GM19395 (cell line): ENCODE results near the gene STK16.
"Not testable (repeated sequence)": the region's sequence is repeated elsewhere in the genome, so short reads cannot be mapped to it uniquely, and the experiment has no call there.

Source experiments
- ATAC-seq: cut with Tn5 transposase; IDR thresholded peaks from one replicate; pipeline ENCODE4 v1.9.1; 2021; ENCODE audit warnings: mild to moderate bottlenecking, moderate library complexity; ENCODE audit not compliant: unreplicated experiment

The STK16 gene

DNA sequence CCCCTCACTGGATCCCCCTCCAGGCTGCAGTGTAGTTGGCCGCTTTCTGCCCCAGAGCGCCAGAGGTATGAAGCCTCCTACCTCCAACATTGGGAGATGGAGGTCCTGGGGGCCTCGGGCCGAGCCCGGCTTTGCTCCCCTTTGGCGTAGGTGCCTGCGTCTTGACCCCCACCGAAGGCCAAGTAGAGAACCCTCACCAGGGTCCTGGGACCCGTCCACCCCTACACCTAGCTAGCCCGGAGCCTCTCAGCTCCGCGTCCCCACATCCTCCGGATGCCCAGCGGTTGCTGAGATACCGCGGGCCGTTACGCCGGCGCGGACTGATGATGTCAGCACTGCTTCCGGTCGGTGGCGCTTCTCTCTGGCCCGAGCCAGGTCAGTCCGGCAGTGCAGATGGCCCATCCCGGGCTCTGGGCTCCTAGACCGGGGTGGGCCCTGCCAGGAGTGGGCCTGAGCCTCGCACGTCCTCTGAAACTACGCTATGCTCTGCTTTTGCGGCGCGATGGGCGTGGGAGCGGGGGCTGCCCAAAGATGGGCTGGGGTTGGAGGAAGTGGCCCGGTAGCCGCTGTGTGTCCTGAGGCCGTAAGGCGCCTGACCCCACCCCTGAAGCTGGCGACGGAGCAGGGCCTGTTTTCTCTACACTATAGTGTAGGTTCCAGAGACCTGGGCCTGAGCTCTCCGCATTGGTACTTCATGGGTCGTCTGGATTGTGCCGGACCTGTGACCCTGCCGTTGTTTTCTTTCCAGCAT lies at the start of gene STK16, which contains the start of gene GLB1L:
Gene STK16 (plus strand): TSS at position 332 of the 751 bp plus-strand sequence. CDS start 521 bp downstream, outside the sequence.
Gene GLB1L (minus strand): TSS at position 297 of the 751 bp plus-strand sequence. CDS start 1,871 bp downstream, outside the sequence.
- ATAC-seq = peak; percentile 69

- no peak for ATAC-seq
These were observed 47.9 kb upstream of the STK16 start for GRCh38 chr2:219197388-219197787.

- no peak for ATAC-seq
These were observed 46.3 kb upstream of the STK16 start for GRCh38 chr2:219198974-219199373.

GRCh38 chr2:219199470-219200211 lies 45.6 kb upstream of the STK16 start:
- no peak for ATAC-seq

DNA sequence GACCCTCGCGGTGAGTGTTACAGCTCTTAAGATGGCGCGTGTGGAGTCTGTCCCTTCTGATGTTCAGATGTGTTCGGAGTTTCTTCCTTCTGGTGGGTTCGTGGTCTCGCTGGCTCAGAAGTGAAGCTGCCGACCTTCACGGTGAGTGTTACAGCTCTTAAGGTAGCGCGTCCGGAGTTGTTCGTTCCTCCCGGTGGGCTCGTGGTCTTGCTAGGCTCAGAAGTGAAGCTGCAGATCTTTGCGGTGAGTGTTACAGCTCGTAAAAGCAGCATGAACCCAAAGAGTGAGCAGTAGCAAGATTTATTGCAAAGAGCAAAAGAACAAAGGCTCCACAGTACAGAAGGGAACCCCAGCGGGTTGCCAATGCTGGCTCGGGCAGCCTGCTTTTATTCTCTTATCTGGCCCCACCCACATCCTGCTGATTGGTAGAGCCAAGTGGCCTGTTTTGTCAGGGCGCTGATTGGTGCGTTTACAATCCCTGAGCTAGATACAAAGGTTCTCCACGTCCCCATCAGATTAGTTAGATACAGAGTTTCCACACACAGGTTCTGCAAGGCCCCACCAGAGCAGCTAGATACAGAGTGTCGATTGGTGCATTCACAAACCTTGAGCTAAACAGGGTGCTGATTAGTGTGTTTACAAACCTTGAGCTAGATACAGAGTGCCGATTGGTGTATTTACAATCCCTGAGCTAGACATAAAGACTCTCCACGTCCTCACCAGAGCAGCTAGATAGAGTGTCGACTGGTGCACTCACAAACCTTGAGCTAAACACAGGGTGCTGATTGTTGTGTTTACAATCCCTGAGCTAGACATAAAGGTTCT lies 44.6 kb upstream of the STK16 start:
- not testable (repeated sequence) for ATAC-seq

DNA sequence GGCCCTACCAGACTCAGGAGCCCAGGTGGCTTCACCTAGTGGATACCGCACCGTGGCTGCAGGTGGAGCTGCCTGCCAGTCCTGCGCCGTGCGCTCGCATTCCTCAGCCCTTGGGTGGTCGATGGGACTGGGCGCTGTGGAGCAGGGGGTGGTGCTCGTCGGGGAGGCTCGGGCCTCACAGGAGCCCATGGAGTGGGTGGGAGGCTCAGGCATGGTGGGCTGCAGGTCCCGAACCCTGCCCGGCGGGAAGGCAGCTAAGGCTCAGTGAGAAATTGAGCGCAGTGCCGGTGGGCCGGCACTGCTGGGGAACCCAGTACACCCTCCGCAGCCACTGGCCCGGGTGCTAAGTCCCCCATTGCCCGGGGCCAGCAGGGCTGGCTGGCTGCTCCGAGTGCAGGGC lies 43.9 kb upstream of the STK16 start:
- not testable (repeated sequence) for ATAC-seq

- ATAC-seq = no peak
These were observed 40.7 kb upstream of the STK16 start for GRCh38 chr2:219204425-219205164.

GRCh38 chr2:219205165-219205538 lies 40.1 kb upstream of the STK16 start:
- ATAC-seq = no peak

GRCh38 chr2:219205981-219206327 lies 39.3 kb upstream of the STK16 start:
- no peak for ATAC-seq

- ATAC-seq = peak; percentile 95
These were observed 38.7 kb upstream of the STK16 start, which contains the start of gene ZFAND2B for GRCh38 chr2:219206328-219207133. ZFAND2B (plus strand) TSS chr2:219206782; CDS start chr2:219206988, 206 bp downstream.

- no peak for ATAC-seq
These were observed 38.0 kb upstream of the STK16 start for GRCh38 chr2:219207134-219207883.

GRCh38 chr2:219207884-219208740 lies 37.2 kb upstream of the STK16 start:
- ATAC-seq = no peak

GRCh38 chr2:219209236-219210195 lies 35.8 kb upstream of the STK16 start:
- ATAC-seq = no peak

DNA sequence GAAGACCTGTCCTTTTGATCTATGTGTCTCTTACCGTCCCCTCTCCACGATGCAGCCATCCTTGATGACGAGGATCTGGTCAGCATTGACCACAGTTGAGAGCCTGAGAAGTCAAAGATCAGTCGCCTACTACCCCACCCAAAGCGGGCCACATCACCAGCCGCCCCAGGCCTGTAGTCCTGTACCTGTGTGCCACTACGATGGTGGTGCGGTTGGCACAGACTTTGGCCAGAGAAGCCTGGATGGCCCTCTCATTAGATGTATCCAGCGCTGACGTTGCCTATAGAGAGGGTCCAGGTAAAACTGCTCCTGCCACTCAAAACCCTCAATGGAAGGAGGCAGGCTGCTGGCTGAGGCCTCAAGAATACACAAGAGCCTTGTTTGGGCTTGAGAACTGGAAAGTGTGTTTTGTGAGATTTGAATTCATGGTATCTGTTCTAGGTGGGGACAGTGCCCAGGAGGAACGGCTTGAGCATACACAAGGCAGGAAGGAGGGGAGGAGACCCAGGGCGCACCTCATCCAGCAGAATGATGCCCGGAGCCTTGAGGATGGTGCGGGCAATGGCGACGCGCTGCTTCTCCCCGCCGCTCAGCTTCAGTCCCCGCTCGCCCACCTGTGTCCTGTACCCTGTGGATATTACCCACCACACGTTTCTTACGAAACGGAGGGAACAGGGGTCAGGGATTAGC lies 34.9 kb upstream of the STK16 start:
- ATAC-seq = no peak

DNA sequence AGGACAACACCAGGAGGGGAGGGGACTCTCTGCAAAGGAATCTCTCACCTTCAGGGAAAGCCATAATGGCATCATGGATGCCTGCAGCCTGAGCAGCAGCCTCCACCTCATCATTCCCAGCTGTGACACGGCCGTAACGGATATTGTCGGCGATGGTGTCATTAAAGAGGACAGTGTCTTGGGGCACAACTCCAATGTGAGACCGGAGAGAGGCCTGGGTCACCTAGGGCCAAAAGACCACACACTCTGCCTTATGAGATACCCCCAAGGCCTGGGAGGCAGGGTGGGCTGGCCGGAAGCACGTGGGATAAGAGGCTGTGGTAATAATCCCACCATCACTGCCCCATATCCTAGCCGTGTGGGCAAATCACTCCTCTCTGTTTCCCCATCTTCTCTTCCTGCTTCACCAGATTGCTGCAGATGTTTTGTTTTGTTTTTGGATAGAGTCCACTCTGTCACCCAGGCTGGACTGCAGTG lies 34.4 kb upstream of the STK16 start:
- ATAC-seq = no peak

GRCh38 chr2:219213026-219213415 lies 32.3 kb upstream of the STK16 start:
- ATAC-seq = no peak
